PC-3 (cell line): Measurements from ENCODE around the gene C16orf78.

Experiments used
- EZH2 ChIP-seq: fragments of 300-600 bp; sonication (generic); IDR thresholded peaks from one replicate; pipeline ENCODE4 v1.6.1; 2017; ENCODE audit warnings: antibody characterized with exemption, mild to moderate bottlenecking, low read length; ENCODE audit not compliant: unreplicated experiment
- TF ChIP-seq, protein P1 (sequence below): fragments of 300-600 bp; sonication (generic); conservative IDR thresholded peaks from 2 replicates; pipeline ENCODE4 v1.5.1; 2017; ENCODE audit warnings: antibody characterized with exemption, low read depth, mild to moderate bottlenecking, low read length

DNA sequence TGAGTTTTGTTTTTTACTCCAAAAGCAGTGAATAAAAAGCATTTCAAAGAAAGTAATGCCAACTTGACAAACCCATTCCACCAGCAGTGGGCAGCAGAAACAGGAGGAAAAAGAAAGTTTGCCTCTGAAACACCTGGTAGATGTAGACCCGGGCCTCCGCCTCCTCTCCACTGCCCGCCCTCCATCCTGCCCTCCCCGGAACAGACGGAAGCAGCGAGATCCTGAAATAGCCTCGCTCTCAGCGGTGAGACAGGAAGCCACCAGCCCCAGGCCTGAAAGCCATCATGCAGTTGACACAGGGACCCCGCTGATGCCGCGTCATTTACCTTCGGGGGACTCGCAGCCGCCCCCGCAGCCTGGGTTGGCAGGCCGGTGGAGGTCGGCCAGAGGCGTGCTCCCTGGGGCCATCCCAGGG, 67.8 kb downstream of the C16orf78 start:
- no peak for TF ChIP-seq EZH2
- TF ChIP-seq, protein P1, sequence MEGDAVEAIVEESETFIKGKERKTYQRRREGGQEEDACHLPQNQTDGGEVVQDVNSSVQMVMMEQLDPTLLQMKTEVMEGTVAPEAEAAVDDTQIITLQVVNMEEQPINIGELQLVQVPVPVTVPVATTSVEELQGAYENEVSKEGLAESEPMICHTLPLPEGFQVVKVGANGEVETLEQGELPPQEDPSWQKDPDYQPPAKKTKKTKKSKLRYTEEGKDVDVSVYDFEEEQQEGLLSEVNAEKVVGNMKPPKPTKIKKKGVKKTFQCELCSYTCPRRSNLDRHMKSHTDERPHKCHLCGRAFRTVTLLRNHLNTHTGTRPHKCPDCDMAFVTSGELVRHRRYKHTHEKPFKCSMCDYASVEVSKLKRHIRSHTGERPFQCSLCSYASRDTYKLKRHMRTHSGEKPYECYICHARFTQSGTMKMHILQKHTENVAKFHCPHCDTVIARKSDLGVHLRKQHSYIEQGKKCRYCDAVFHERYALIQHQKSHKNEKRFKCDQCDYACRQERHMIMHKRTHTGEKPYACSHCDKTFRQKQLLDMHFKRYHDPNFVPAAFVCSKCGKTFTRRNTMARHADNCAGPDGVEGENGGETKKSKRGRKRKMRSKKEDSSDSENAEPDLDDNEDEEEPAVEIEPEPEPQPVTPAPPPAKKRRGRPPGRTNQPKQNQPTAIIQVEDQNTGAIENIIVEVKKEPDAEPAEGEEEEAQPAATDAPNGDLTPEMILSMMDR = no peak
